Trophoblast cell (in vitro differentiated cells and primary cell): Measurements from ENCODE around the gene ANTXR1.
A peak's percentile ranks its signal among the peaks of the same experiment; 100 is the strongest.
"Not testable (repeated sequence)": the region's sequence is repeated elsewhere in the genome, so short reads cannot be mapped to it uniquely, and the experiment has no call there.

Experiments
- DNase-seq, 2 donors: peaks; one replicate each; pipeline ENCODE4 v3.0.0-alpha.2; 2016
- H2AFZ ChIP-seq: 2 replicates; pipeline ENCODE4 v1.6.1; 2013; ENCODE audit warnings: low read length, moderate library complexity, mild to moderate bottlenecking; ENCODE audit not compliant: insufficient read depth, poor library complexity
- H2AK5ac ChIP-seq: 2 replicates; pipeline ENCODE4 v1.6.1; 2013; ENCODE audit warnings: mild to moderate bottlenecking, low read length
- H2BK120ac ChIP-seq: 2 replicates; pipeline ENCODE4 v1.6.1; 2013; ENCODE audit warnings: low read length, mild to moderate bottlenecking, moderate library complexity; ENCODE audit not compliant: insufficient read depth, poor library complexity
- H2BK12ac ChIP-seq: 2 replicates; pipeline ENCODE4 v1.6.1; 2013; ENCODE audit warnings: mild to moderate bottlenecking, low read length, moderate library complexity
- H2BK5ac ChIP-seq: 2 replicates; pipeline ENCODE4 v1.6.1; 2013; ENCODE audit warnings: low read length, low read depth, moderate library complexity, mild to moderate bottlenecking; ENCODE audit not compliant: poor library complexity
- H3K14ac ChIP-seq: 2 replicates; pipeline ENCODE4 v1.6.1; 2013; ENCODE audit warnings: mild to moderate bottlenecking, low read length
- H3K18ac ChIP-seq: 2 replicates; pipeline ENCODE4 v1.6.1; 2013; ENCODE audit warnings: mild to moderate bottlenecking, low read length
- H3K23ac ChIP-seq: 2 replicates; pipeline ENCODE4 v1.6.1; 2013; ENCODE audit warnings: low read length
- H3K27ac ChIP-seq: 2 replicates; pipeline ENCODE4 v1.5.1; 2013; ENCODE audit warnings: low read depth, mild to moderate bottlenecking, inconsistent platforms, low read length, moderate library complexity
- H3K27me3 ChIP-seq: 2 replicates; pipeline ENCODE4 v1.6.1; 2013; ENCODE audit warnings: inconsistent platforms, mild to moderate bottlenecking, low read length, moderate library complexity; ENCODE audit not compliant: insufficient read depth
- H3K36me3 ChIP-seq, 2 experiments: 1 replicate in 1 of 2; 2 replicates in 1 of 2; pipeline ENCODE4 v1.6.1; 2013; ENCODE audit warnings: low read length in 2 of 2, mild to moderate bottlenecking in 2 of 2, moderate library complexity in 1 of 2; ENCODE audit not compliant: insufficient read depth in 2 of 2, control insufficient read depth in 1 of 2
- H3K4ac ChIP-seq: 2 replicates; pipeline ENCODE4 v1.6.1; 2013; ENCODE audit warnings: low read depth, mild to moderate bottlenecking, low read length, moderate library complexity
- H3K4me1 ChIP-seq, 2 experiments: 1 replicate in 1 of 2; 2 replicates in 1 of 2; pipeline ENCODE4 v1.6.1; 2013; ENCODE audit warnings: low read length in 2 of 2, mild to moderate bottlenecking in 2 of 2, moderate library complexity in 1 of 2; ENCODE audit not compliant: insufficient read depth in 2 of 2, control insufficient read depth in 1 of 2
- H3K4me2 ChIP-seq: 2 replicates; pipeline ENCODE4 v1.6.1; 2013; ENCODE audit warnings: inconsistent platforms, mild to moderate bottlenecking, low read length, moderate library complexity
- H3K4me3 ChIP-seq: 2 replicates; pipeline ENCODE4 v1.5.1; 2013; ENCODE audit warnings: mild to moderate bottlenecking, low read depth, low read length, inconsistent platforms
- H3K79me1 ChIP-seq: one replicate; pipeline ENCODE4 v1.6.1; 2013; ENCODE audit warnings: low read length
- H3K79me2 ChIP-seq: 2 replicates; pipeline ENCODE4 v1.6.1; 2013; ENCODE audit warnings: low read length, mild to moderate bottlenecking; ENCODE audit not compliant: control insufficient read depth, insufficient read depth, poor library complexity
- H3K9ac ChIP-seq: 2 replicates; pipeline ENCODE4 v1.6.1; 2013; ENCODE audit warnings: mild to moderate bottlenecking, low read length
- H3K9me3 ChIP-seq: 2 replicates; pipeline ENCODE4 v1.6.1; 2013; ENCODE audit warnings: low read depth, mild to moderate bottlenecking, control low read depth, inconsistent platforms, low read length; ENCODE audit not compliant: insufficient read depth
- H4K12ac ChIP-seq: 2 replicates; pipeline ENCODE4 v1.6.1; 2013; ENCODE audit warnings: low read depth, mild to moderate bottlenecking, low read length, moderate library complexity
- H4K8ac ChIP-seq: 2 replicates; pipeline ENCODE4 v1.6.1; 2013; ENCODE audit warnings: low read depth, mild to moderate bottlenecking, low read length, moderate library complexity
- H4K91ac ChIP-seq: one replicate; pipeline ENCODE4 v1.6.1; 2013; ENCODE audit warnings: low read depth, mild to moderate bottlenecking, low read length, moderate library complexity
- WGBS: extraction: QIAGEN DNeasy Blood & Tissue Kit; methylation state at CpG from one replicate; pipeline ENCODE4 v1.1.7; 2013; ENCODE audit warnings: missing lambda C conversion rate; ENCODE audit not compliant: insufficient read length, insufficient coverage; ENCODE audit errors: extremely low coverage; 5-methylcytosine and 5-hydroxymethylcytosine counted together

Gene ANTXR1

GRCh38 chr2:69259994-69260591 is 247.1 kb downstream of the ANTXR1 start:
- H3K4me3 ChIP-seq, H2BK5ac ChIP-seq, H3K18ac ChIP-seq, H3K79me1 ChIP-seq, H2AK5ac ChIP-seq, H3K27ac ChIP-seq, H3K4me2 ChIP-seq, H4K12ac ChIP-seq, H2AFZ ChIP-seq, H2BK12ac ChIP-seq, H3K36me3 ChIP-seq, H4K91ac ChIP-seq, H4K8ac ChIP-seq, H3K4me1 ChIP-seq, H3K27me3 ChIP-seq, H3K79me2 ChIP-seq, H3K9ac ChIP-seq, H3K14ac ChIP-seq, H3K23ac ChIP-seq, H3K4ac ChIP-seq, H2BK120ac ChIP-seq: not testable (repeated sequence)
- WGBS, result no CpG with 5 or more reads among the region's 12 CpGs
- H3K9me3 ChIP-seq, result peaks cover 12% of the 10 kb centered on the region
- DNase-seq, result peak; percentile 65 to 88

- H4K91ac ChIP-seq, result no peak overlapping the region
These were observed 247.7 kb downstream of the ANTXR1 start for GRCh38 chr2:69260666-69261065.

GRCh38 chr2:69269330-69269729 is 256.4 kb downstream of the ANTXR1 start:
- no peak overlapping the region for H3K4me3 ChIP-seq
- no peak overlapping the region for H4K91ac ChIP-seq
- peak in 1 of 2 donors; percentile 66 for DNase-seq
- no peak overlapping the region for H2BK5ac ChIP-seq
- H3K27me3 ChIP-seq, result no peaks in the 10 kb centered on the region
- no peak overlapping the region for H2BK12ac ChIP-seq
- no peak overlapping the region for H3K14ac ChIP-seq
- H3K36me3 ChIP-seq, result no peaks in the 10 kb centered on the region
- H2BK120ac ChIP-seq, result no peak overlapping the region
- no peak overlapping the region for H4K8ac ChIP-seq
- no peaks in the 10 kb centered on the region for H3K79me1 ChIP-seq
- H3K4me1 ChIP-seq, result no peaks in the 10 kb centered on the region
- H3K23ac ChIP-seq, result no peak overlapping the region
- H3K79me2 ChIP-seq, result no peaks in the 10 kb centered on the region
- H4K12ac ChIP-seq, result no peak overlapping the region
- H3K4me2 ChIP-seq, result no peak overlapping the region
- no peak overlapping the region for H3K18ac ChIP-seq
- no peak overlapping the region for H2AK5ac ChIP-seq
- no peak overlapping the region for H3K27ac ChIP-seq
- WGBS, result no CpG with 5 or more reads among the region's 4 CpGs
- no peak overlapping the region for H2AFZ ChIP-seq
- no peak overlapping the region for H3K4ac ChIP-seq
- no peaks in the 10 kb centered on the region for H3K9me3 ChIP-seq
- no peak overlapping the region for H3K9ac ChIP-seq

More at GRCh38 chr2:69260666-69261065, 247.7 kb downstream of the ANTXR1 start:
- Histone ChIP-seq H2BK120ac (no peak overlapping the region), H2BK12ac (no peak overlapping the region), H4K8ac (no peak overlapping the region), H4K12ac (no peak overlapping the region), H3K14ac (no peak overlapping the region), H3K9me3 (peaks cover 12% of the 10 kb centered on the region), H3K4me2 (no peak overlapping the region), H3K4me1 (no peaks in the 10 kb centered on the region), H3K79me2 (no peaks in the 10 kb centered on the region), H2AK5ac (no peak overlapping the region), H3K79me1 (no peaks in the 10 kb centered on the region), H3K18ac (no peak overlapping the region), H3K27me3 (no peaks in the 10 kb centered on the region), H2AFZ (no peak overlapping the region), H3K36me3 (no peaks in the 10 kb centered on the region), H3K9ac (no peak overlapping the region), H3K4ac (no peak overlapping the region), H3K4me3 (no peak overlapping the region), H3K27ac (no peak overlapping the region), H2BK5ac (no peak overlapping the region), H3K23ac (no peak overlapping the region)
- peak; percentile 79 to 95 for DNase-seq

DNA sequence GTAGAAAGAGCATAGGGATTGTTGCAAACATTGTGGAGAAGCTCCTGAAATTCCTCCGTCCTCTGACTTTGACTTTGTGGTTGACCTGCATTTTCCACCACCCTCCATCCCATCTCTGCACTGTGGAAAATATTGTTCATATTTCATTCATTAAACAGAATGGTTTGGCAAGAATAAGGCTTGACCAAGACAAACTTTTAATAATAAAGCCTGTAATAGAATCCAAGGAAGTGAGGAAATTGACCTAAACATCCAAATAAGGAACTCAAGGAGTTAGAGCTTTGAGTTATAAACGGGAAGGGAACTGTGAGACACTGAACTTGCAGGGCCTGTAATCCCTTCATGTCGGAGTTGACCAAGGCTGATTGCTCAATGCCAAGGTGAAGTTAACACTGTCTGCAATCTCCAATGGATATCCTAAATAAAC is 258.9 kb downstream of the ANTXR1 start:
- Histone ChIP-seq H2AK5ac (no peak overlapping the region), H3K9me3 (no peaks in the 10 kb centered on the region), H2BK120ac (no peak overlapping the region), H3K9ac (no peak overlapping the region), H3K27me3 (no peaks in the 10 kb centered on the region), H3K18ac (no peak overlapping the region), H3K23ac (no peak overlapping the region), H4K8ac (no peak overlapping the region), H2AFZ (no peak overlapping the region), H4K91ac (no peak overlapping the region), H3K4me1 (no peaks in the 10 kb centered on the region), H3K14ac (no peak overlapping the region), H3K79me2 (no peaks in the 10 kb centered on the region), H3K4ac (no peak overlapping the region), H4K12ac (no peak overlapping the region), H3K4me2 (no peak overlapping the region), H2BK5ac (no peak overlapping the region), H2BK12ac (no peak overlapping the region), H3K27ac (no peak overlapping the region), H3K4me3 (no peak overlapping the region), H3K79me1 (no peaks in the 10 kb centered on the region), H3K36me3 (no peaks in the 10 kb centered on the region)
- WGBS, result no CpG with 5 or more reads among the region's 3 CpGs
- peak in 1 of 2 donors; percentile 30 for DNase-seq
